SH-SY5Y (cell line): ENCODE data around the gene MYCBPAP.

Experiments
- GATA2 ChIP-seq: IDR thresholded peaks from 2 replicates; pipeline ENCODE4 v1.6.1; 2011; ENCODE audit warnings: mild to moderate bottlenecking, low read depth, low read length
- GATA3 ChIP-seq: IDR thresholded peaks from 2 replicates; pipeline ENCODE4 v1.6.1; 2011; ENCODE audit warnings: low read depth, mild to moderate bottlenecking, low read length, moderate library complexity

GRCh38 chr17:50547035-50547735 lies 38.9 kb downstream of the MYCBPAP start, which contains the start of gene SPATA20:
- no peak for TF ChIP-seq GATA2
- no peak for TF ChIP-seq GATA3
